ENCODE results near the gene WDCP.
"Not testable (repeated sequence)": the region's sequence is repeated elsewhere in the genome, so short reads cannot be mapped to it uniquely, and the experiment has no call there.

WDCP gene

DNA sequence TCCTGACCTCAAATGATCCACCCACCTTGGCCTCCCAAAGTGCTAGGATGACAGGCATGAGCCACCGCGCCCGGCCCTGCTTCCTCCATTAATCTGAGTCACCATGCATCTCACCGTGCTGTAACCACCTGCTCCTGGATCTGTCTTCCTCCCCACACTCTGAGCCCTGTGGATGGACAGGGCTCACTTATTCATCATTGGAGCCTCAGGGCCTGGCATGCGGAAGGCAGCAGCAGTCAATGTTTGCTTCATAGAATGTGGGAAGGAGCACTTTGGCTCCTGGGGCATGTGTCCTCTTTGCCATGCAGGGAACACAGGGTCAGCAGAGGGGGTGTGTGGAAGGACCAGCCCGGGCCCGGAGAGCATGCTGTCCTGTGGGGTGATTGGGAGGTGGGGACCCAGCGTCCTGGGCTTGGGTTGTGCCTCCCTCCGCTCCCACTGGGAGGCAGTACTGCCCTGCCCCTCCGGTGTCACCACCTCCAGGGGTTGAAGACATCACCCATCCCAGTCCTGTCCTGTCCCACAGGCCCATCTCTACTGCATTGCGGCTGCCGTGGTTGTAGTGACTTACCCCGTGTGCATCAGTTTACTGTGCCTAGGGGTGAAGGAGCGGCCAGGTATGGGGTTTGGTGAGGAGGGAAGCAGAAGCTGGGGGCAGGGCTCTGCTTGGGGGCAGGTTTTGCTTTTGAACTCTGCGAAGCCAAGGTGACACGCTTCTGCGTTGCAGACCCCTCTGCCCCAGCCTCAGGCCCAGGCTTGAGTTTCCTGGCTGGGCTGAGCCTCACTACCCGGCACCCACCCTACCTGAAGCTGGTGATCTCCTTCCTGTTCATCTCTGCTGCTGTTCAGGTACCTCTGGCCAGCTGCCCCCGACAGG, 25.8 kb downstream of the WDCP start:
- peak; percentile 8 for DNase-seq

DNA sequence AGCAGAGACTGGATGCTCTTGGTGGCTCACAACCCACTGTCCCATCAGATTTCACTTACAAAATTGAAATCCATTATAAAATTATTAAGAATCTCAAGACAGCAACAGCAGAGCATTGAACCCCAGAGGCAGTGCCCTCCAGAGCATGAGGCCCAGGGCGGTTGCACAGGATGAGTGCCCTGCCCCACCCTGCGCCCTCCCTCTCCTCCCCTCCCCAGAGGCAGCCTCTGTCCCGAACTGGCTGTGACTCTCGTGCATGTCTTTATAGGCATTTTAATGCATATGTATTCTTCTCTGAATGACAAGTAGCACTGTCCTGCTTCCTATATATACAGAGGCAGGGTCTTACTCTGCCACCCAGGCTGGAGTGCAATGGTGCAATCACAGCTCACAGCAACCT, 26.9 kb downstream of the WDCP start:
- no peak for DNase-seq

DNA sequence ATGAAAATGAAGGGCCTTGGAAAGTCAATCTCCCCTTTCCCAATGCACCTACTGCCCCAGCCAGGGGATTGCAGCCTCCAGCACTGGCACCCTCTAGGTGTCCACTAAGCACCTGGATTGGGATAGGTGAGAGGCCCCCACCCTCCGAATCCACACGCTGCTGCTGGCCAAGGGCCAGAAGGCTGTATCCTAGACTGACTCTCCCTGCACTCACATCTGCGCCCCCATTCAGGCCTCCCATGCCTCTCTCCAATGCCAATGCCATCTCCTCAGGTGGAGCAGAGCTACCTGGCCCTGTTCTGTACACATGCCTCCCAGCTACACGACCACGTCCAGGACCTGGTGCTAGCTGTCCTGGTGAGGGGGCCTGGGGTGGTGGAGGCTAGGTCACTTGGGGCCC, 27.5 kb downstream of the WDCP start:
- DNase-seq, result no peak

DNA sequence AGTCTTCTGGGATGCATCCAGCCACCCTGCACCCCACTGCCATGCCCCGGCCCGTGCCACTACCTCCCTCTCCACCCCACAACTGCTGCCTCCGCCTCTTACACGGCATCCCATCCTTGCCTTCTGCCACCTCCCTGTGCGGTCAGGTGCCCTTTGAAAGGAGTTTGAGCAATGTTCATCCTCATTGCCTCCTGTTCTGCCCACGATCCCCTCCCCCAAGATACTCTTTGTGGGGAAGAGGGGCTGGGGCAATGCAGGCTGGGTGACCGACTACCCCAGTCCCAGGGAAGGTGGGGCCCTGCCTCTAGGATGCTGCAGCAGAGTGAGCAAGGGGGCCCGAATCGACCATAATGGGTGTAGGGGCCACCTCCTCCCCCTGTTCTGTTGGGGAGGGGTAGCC, 28.9 kb downstream of the WDCP start:
- no peak for DNase-seq

GRCh38 chr2:24017711-24018110, 29.5 kb downstream of the WDCP start:
- no peak for DNase-seq

DNA sequence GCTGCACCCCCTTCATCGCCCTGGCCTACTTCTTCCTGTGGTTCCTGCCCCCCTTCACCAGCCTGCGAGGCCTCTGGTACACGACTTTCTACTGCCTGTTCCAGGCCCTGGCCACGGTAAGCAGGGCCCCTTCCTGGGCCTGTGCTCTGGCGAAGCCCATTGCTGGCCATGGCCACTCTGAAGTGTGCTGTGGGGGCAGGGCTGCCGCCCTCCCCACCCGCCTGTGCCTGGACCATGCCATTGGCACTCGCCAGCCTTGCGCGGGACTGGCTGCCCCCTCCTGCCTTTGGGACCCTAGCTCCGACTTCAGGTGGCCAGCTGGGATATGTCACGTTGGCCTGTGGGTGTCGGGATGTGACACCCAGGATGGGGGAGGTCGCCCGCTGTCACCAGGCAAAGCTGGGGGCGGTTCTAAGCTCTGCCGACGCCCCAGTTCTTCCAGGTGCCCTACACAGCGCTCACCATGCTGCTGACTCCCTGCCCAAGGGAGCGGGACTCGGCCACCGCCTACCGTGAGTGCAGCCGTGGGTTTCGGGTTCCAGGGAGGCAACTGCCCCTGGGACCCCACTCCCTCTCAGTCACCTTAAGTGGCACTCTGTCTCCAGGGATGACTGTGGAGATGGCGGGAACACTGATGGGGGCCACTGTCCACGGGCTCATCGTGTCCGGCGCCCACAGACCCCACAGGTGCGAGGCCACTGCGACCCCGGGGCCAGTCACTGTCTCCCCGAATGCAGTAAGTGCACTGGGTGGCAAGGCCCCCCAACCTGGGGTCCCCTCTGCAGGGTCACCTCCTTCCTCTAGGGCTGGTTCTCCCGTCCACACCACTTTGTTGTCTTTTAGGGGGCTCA, 30.1 kb downstream of the WDCP start:
- no peak for DNase-seq

- no peak for DNase-seq
Observed at GRCh38 chr2:24016376-24016761, 30.8 kb downstream of the WDCP start.

DNA sequence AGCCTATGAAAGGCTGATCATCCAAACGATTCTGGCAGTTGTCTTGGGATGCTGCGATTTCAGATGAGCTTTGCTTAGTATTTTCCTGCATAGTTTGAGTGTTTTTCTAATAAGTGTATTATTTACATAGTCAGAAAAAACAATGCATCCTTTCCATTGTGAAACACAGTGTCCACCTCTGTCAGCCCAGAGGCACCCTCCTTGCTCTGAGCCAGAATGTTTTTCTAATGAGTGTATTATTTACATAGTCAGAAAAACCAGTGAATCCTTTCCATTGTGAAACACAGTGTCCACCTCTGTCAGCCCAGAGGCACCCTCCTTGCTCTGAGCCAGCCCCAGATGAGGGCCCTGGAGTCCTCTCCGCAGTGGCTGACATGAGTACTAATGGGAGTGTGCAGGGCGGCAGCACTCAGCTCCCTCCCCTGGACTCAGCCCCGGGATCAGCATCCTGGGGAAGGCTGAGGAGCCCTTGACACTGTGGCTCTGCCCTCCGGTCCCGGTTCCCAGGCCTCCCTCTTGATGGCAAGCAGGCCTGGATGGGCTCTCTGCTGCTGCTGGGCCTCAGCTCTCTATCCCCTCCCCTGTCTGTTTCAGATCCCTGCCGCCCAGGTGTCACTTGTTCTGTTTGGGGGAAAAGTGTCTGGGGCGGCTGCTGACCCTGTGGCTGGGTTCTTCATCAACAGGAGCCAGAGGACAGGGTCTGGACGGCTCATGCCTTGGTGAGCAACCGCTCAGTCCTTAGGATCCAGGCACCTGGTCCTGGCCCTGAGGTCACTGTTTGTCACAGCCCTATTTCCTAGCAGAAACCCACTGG, 31.4 kb downstream of the WDCP start:
- DNase-seq, result no peak

DNA sequence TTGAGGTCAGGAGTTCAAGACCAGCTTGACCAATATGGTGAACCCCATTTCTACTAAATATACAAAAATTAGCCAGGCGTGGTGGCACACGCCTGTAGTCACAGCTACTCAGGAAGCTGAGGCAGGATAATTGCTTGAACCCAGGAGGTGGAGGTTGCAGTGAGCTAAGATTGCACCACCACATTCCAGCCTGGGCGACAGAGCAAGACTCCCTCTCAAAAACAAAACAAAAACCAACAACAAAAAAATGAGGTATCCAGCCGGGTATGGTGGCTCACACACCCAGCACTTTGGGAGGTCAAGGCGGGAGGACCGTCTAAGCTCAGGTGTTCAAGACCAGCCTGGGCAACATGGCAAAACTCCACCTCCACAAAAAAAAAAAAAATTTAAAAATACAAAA, 32.3 kb downstream of the WDCP start:
- DNase-seq, result not testable (repeated sequence)

GRCh38 chr2:24012521-24013188, 34.5 kb downstream of the WDCP start:
- DNase-seq, result no peak

- no peak for DNase-seq
Observed at GRCh38 chr2:24011250-24012104, 35.7 kb downstream of the WDCP start.

DNA sequence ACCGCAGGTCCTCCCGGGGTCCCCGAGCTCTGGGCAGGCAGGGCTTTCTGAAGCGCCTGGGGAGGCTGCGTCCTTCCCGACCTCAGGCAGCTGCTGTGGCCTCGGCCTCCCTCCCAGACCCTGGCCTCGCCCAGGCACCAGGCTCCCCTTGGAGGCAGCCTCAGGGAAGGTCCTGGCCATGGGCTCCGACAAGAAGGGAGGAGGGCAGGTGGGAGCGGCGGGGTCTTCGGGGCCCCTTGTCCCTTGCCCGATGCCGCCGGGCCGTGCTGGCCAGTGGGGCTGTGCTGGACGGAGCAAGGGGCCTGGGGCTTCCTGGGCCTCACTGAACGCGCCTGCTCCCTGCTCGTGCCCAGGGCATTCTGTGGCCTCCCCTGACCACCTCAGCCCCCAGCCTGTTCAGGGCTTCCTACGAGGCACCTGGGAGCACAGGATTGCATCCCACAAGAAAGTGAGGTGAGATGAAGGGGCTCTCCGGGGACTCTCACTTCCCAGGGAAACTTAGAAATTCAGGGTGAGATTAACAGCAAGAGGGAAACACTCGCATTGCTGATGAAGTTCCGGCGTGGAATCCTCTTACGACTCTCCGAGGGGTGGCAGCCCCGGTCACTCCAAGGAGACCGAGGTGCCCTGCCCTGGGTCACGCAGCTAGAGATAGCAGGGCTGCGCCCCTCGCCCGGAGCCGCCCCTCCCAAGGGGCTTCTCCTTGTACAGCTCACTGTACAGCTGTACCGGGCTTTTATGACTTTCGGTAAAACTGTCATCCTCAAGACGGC, 36.5 kb downstream of the WDCP start:
- DNase-seq, result no peak

DNA sequence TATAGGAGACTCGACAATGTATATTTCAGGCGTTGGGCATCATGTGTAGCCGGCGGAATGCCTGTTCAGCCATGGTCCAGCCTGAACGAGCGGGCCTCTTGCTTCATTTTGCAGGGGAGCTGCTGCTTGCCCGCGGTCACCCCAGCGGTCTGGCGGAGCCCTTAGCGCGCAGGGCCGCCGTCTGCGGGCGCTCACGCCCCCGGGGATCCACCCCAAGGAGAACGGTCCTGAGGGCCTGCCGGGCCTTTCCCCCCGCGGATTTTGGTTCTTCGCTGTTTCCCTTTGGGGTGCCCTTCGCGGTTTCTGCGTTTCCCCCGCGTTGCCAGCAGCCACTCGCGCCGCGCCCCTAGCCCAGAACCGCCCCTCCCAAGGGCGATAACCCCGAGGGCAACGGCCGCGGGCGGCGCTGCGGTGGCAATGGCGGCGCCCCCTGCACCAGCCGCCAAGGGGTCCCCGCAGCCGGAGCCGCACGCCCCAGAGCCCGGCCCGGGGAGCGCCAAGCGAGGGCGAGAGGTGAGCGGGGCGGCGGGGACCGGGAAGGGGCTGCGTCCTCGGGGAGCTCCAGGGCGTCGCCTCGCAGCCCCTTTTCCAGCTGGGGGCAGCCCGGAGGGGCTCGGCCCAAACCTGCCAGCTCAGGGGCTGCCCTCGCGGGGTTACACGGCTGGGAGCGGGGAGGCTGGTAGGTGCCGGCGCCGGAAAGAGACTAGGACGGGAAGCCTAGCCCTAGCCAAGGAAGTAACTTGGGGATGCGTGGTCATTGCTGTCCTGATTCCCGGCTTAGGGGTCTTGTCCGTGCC, 37.3 kb downstream of the WDCP start, which contains the start of gene MFSD2B:
MFSD2B (plus strand) TSS at position 406 of the 797 bp plus-strand sequence; CDS start at position 418, 12 bp downstream.
- no peak for DNase-seq

DNA sequence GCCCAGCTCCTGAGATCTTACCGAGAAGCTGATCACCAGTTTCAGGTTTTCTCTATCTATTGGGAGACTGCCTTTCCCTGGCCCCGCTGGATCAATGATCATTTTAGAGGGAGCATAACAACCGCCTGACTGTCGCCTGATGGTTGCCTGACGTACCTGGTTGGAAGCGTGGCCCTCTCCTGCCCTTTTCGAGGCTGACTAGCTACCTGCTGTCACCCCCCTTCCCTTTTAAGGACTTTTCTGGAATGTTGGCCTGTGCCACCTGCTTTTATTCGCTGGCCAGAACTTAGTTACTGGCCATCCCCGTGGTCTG, 37.9 kb downstream of the WDCP start:
- no peak for DNase-seq

- DNase-seq, result no peak
Observed at GRCh38 chr2:24008672-24009366, 38.4 kb downstream of the WDCP start.

DNA sequence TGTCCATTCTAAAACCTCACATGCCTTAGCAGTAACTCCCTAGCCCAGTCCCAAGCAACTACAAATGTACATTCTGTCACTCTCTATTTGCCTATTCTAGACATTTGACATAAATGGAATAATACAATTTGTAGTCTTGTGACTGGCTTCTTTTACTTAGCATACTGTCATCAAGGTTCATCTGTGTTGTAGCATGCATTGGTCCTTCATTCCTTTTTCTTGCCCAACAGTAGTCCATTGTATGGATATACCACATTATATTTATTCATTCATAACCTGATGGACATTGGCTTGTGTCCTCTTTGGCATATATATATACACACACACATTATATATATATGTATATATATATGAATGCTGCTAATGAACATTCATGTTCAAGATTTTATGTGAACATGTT, 39.5 kb downstream of the WDCP start:
- no peak for DNase-seq

DNA sequence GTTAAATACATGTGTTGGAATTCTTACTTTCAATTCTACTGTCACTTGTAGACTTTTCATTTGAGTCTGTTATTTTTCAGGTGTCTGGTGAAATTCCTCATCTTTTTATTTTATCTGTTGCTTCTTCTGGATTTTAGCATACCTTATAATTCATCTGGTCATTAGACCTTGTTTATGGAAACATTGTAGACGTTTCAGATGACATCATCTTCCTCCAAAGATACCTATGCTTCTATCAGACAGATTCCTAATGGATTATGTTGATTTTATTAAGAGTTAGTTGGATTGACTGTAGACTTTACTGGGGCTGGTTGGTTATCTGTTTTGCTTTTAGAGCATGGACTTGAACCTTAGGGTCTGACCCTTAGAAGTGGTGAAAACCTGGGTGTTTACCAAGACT, 52.6 kb downstream of the WDCP start:
- no peak for DNase-seq

DNA sequence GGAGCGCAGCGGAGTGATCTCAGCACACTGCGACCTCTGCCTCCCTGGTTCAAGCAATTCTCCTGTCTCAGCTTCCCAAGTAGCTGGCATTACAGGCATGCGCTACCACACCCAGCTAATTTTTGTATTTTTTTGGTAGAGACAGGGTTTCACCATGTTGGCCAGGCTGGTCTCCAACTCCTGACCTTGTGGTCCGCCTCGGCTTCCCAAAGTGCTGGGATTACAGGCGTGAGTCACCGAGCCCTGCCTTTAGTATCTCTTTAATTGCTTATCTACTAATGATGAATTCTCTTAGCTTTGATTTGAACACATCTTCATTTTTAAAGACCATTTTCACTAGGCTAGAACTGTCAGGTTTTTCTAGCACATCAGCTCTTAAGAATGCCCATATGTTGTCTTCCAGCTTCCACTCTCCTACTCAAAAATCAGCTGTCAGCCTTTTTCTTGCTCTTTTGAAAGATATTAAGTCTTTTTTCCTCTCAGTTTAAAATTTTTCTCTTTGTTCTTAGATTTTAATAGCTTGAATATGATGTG, 53.4 kb downstream of the WDCP start:
- DNase-seq, result no peak

GRCh38 chr2:23992931-23993330, 54.3 kb downstream of the WDCP start:
- DNase-seq, result no peak

Measured in stimulated activated CD4-positive, alpha-beta T cell treated with anti-CD3 and anti-CD28 coated beads, Interleukin-4, amount 100 ng/mL, for 24 hours (primary cell).